Body of pancreas (tissue), 4 donors: ENCODE data around the gene FAM174B. TPM values are rescaled to one million over a fixed set of nuclear protein-coding genes. Genes with fewer than 3 reads are reported as not detected.

ENCODE experiments used
- ATAC-seq: fragments of 150-250 bp; one replicate; pipeline ENCODE4 v1.9.1; 2016
- DNase-seq, 4 donors: peaks; one replicate each; pipeline ENCODE4 v3.0.0-alpha.2; 2019
- H3K27ac ChIP-seq, 4 donors: fragments of 200-600 bp; sonication (generic); 1 replicate in 3 of 4; 2 replicates in 1 of 4; pipeline versions ENCODE4 v1.5.1 to v1.6.1; 2016 to 2019; ENCODE audit warnings: mild to moderate bottlenecking in 1 of 4, mixed read lengths in 1 of 4, moderate library complexity in 1 of 4
- H3K27me3 ChIP-seq, 2 donors: fragments of 200-600 bp; sonication (generic); one replicate each; pipeline ENCODE4 v1.6.0; 2016; ENCODE audit warnings: mild to moderate bottlenecking in 1 of 2
- H3K36me3 ChIP-seq, 2 donors: fragments of 200-600 bp; sonication (generic); replicated peaks in 1 of 2; 2 replicates each; pipeline ENCODE4 v1.5.1; 2016; ENCODE audit warnings: low read depth in 2 of 2; ENCODE audit not compliant: insufficient read depth in 1 of 2
- H3K4me1 ChIP-seq: fragments of 200-600 bp; sonication (generic); one replicate; pipeline ENCODE4 v1.6.0; 2016
- H3K4me3 ChIP-seq, 2 donors: fragments of 200-600 bp; sonication (generic); 1 replicate in 1 of 2; 2 replicates in 1 of 2; pipeline ENCODE4 v1.5.1; 2016 to 2019
- H3K9me3 ChIP-seq, 3 donors: fragments of 200-600 bp; sonication (generic); 1 replicate in 2 of 3; 2 replicates in 1 of 3; pipeline ENCODE4 v1.5.1; 2016
- POLR2A ChIP-seq, 3 donors: fragments of 450-650 bp; IDR thresholded peaks; one replicate each; pipeline ENCODE4 v1.6.1; 2016; ENCODE audit warnings: antibody characterized with exemption in 3 of 3, mild to moderate bottlenecking in 2 of 3
- WGBS, 2 donors: methylation state at CpG; one replicate each; pipeline ENCODE4 v1.1.5; 2017; 5-methylcytosine and 5-hydroxymethylcytosine counted together
- intact Hi-C: fragments of 100-400 bp; cut with DNase I; formaldehyde crosslinking; loops from one replicate; pipeline ENCODE4 v1.15.1; 2023
- total RNA-seq, 2 donors: library from RNA; depleted of rRNA; stranded (reverse); fragments of >200 nt; gene quantifications; one replicate each; pipeline ENCODE4 v1.1.0, GENCODE V29; 2016
- TF ChIP-seq, protein P1 (sequence below), 7 experiments: fragments of 450-650 bp in 4 of 7; fragments of 200-600 bp in 3 of 7; sonication (generic) in 3 of 7; IDR thresholded peaks; one replicate each; pipeline ENCODE4 v1.5.1; 2016 to 2019; ENCODE audit warnings: antibody characterized with exemption in 7 of 7

FAM174B gene
- total RNA-seq, 2 donors from 2014 or later: 51.4 to 59.9 TPM

DNA sequence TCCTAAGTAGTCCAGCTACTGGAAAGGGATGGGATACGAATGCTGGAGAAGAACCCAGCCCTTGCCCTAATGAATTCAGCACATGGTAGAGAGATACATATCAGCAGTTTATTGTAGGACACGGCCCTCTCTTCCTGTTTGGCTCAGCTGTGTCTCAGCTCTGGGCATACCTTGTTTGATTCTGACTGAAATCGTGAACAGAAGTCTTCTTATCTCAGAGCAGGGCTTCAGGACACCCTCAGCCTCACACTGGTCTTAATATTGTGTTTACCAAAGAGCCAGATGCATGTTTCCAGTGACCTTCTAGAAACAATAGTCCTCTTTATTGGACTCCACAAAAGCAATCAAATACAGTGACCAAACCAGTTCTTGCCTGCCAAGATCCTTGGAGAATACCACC is 54.7 kb downstream of the FAM174B start:
- H3K27me3 ChIP-seq: no peaks in the 10 kb centered on the region
- no peaks in the 10 kb centered on the region for H3K9me3 ChIP-seq
- DNase-seq (peak in 2 of 4 donors; percentile 3 to 10), ATAC-seq (peak; percentile 48)
- no peak overlapping the region for H3K4me3 ChIP-seq
- WGBS, 2 donors: 21% methylated on average over 3 of the region's 3 CpGs
- no peak overlapping the region for H3K27ac ChIP-seq
- no peak for TF ChIP-seq POLR2A (IDR thresholded peaks at IDR 0.05)
- TF ChIP-seq, protein P1, sequence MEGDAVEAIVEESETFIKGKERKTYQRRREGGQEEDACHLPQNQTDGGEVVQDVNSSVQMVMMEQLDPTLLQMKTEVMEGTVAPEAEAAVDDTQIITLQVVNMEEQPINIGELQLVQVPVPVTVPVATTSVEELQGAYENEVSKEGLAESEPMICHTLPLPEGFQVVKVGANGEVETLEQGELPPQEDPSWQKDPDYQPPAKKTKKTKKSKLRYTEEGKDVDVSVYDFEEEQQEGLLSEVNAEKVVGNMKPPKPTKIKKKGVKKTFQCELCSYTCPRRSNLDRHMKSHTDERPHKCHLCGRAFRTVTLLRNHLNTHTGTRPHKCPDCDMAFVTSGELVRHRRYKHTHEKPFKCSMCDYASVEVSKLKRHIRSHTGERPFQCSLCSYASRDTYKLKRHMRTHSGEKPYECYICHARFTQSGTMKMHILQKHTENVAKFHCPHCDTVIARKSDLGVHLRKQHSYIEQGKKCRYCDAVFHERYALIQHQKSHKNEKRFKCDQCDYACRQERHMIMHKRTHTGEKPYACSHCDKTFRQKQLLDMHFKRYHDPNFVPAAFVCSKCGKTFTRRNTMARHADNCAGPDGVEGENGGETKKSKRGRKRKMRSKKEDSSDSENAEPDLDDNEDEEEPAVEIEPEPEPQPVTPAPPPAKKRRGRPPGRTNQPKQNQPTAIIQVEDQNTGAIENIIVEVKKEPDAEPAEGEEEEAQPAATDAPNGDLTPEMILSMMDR (IDR thresholded peaks at IDR 0.05): no peak
- H3K4me1 ChIP-seq: no peaks in the 10 kb centered on the region
- intact Hi-C loops: no loop called here
- no peaks in the 10 kb centered on the region for H3K36me3 ChIP-seq

DNA sequence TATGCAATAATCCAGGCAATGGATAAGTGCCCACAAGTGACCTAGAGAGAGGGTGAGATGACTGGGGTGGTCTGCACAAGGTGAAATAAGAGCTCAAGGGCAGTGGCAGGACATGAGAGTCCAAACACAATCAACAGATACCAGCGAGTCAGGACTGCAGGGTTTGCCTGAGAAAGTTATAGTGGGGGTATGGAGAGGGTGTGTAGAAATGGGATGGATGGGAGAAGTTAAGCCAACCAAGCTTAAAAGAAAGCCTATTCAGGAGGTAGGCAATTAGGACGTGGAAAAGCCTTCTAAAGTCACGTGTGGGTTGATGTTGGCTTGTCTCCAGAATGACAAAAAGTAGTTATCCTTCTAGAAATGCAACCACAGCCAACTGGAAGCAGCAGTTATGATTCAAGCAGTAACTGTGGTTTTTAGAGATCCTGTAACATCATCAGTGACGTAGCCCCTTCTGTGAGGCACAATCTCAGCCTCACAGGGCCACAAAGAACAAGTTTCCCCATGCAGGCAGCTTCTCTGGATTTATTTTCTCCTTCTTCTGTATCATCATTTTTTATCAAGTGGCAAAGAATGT is 56.1 kb downstream of the FAM174B start:
- Histone ChIP-seq H3K4me3 (no peak overlapping the region), H3K36me3 (no peaks in the 10 kb centered on the region), H3K27ac (no peak overlapping the region), H3K4me1 (no peaks in the 10 kb centered on the region), H3K27me3 (no peaks in the 10 kb centered on the region), H3K9me3 (no peaks in the 10 kb centered on the region)
- peak in 1 of 4 donors; percentile 0 for DNase-seq
- intact Hi-C loops: no loop called here
- 57 to 63% methylated on average over 4 of the region's 4 CpGs for WGBS, 2 donors
- ATAC-seq: no peak
- TF ChIP-seq, protein P1 (IDR thresholded peaks at IDR 0.05): no peak
- TF ChIP-seq POLR2A (IDR thresholded peaks at IDR 0.05): no peak

DNA sequence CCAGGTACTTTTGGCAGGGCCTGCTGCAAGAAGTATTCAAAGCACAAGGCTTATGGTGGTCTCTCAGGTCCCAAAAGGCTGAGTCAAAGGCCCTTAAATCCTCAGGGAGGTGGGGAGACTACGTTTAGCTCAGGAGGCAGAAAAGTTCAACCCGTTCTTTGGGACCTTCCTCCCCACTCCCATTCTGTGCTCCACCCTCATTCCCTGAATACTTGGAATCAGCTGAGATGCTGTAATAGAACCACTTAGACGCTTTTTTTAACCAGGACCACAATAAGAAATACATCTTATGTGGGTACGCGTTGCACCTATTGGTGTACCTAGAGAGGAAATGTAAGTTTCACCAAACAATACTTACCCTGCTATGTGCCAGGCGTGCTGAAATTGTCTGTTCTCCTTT is 58.0 kb downstream of the FAM174B start:
- Histone ChIP-seq H3K4me3 (no peak overlapping the region), H3K4me1 (no peaks in the 10 kb centered on the region), H3K27ac (no peak overlapping the region), H3K36me3 (no peaks in the 10 kb centered on the region), H3K9me3 (no peaks in the 10 kb centered on the region), H3K27me3 (no peaks in the 10 kb centered on the region)
- 88 to 95% methylated on average over 6 of the region's 6 CpGs for WGBS, 2 donors
- ATAC-seq: no peak
- TF ChIP-seq POLR2A (IDR thresholded peaks at IDR 0.05): no peak
- TF ChIP-seq, protein P1 (IDR thresholded peaks at IDR 0.05): no peak
- no peak for DNase-seq
- intact Hi-C loops: no loop called here

DNA sequence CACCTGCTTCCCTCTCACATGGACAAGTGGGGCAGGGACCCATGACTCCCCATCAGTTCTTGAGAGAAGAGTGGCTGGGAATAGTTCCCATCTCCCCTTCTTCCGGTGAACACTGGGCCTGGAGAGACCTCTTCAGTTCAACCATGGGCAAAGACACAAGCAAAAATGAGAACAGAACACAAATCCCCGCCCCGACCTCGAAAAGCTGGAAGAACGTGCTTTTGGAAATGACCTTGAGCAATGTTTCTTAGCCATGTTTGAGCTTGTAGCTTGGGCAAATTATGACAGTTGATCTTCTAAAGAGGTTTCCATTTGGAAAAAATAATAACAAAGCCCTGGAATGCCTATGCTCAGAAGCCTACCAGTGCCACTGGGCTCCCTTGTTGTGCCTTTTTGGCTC is 59.0 kb downstream of the FAM174B start:
- H3K27me3 ChIP-seq: no peaks in the 10 kb centered on the region
- ATAC-seq: no peak
- no peaks in the 10 kb centered on the region for H3K9me3 ChIP-seq
- H3K4me3 ChIP-seq: no peak overlapping the region
- H3K36me3 ChIP-seq: no peaks in the 10 kb centered on the region
- intact Hi-C loops: no loop called here
- no peak for TF ChIP-seq POLR2A (IDR thresholded peaks at IDR 0.05)
- TF ChIP-seq, protein P1 (IDR thresholded peaks at IDR 0.05): no peak
- DNase-seq: peak in 1 of 4 donors; percentile 5
- H3K4me1 ChIP-seq: no peaks in the 10 kb centered on the region
- 83 to 87% methylated on average over 5 of the region's 5 CpGs for WGBS, 2 donors
- H3K27ac ChIP-seq: no peak overlapping the region
